Upper lobe of left lung (tissue), 6 donors: ENCODE results near the gene CCM2. TPM values are rescaled to one million over a fixed set of nuclear protein-coding genes. Genes with fewer than 3 reads are reported as not detected.

Experiments used
- ATAC-seq, 2 donors: fragments of 200-7000 bp; cut with Tn5 transposase; one replicate each; pipeline ENCODE4 v1.9.1; 2022; ENCODE audit warnings: mild to moderate bottlenecking in 2 of 2, moderate library complexity in 2 of 2; ENCODE audit not compliant: low FRiP score in 2 of 2
- DNase-seq, 2 donors: peaks; one replicate each; pipeline ENCODE4 v3.0.0-alpha.2; 2019 to 2020
- H3K27ac ChIP-seq, 4 donors: fragments of 200-600 bp; sonication (generic); one replicate each; pipeline ENCODE4 v1.5.1; 2016 to 2019
- H3K27me3 ChIP-seq, 4 donors: fragments of 200-600 bp; sonication (generic); one replicate each; pipeline ENCODE4 v1.5.1; 2017 to 2019
- H3K36me3 ChIP-seq, 4 donors: fragments of 200-600 bp; sonication (generic); one replicate each; pipeline ENCODE4 v1.5.1; 2016 to 2019
- H3K4me1 ChIP-seq, 4 donors: fragments of 200-600 bp; sonication (generic); one replicate each; pipeline ENCODE4 v1.5.1; 2018 to 2019
- H3K4me3 ChIP-seq, 4 donors: fragments of 200-600 bp; sonication (generic); one replicate each; pipeline ENCODE4 v1.5.1; 2017 to 2019; ENCODE audit warnings: mild to moderate bottlenecking in 2 of 4, moderate library complexity in 1 of 4
- H3K9me3 ChIP-seq, 4 donors: fragments of 200-600 bp; sonication (generic); one replicate each; pipeline ENCODE4 v1.5.1; 2018 to 2019
- CTCF ChIP-seq, 6 experiments: fragments of 450-650 bp in 4 of 6; fragments of 200-600 bp in 2 of 6; sonication (generic) in 2 of 6; IDR thresholded peaks; one replicate each; pipeline ENCODE4 v1.5.1; 2016 to 2019; ENCODE audit warnings: antibody characterized with exemption in 6 of 6
- EP300 ChIP-seq, 4 donors: sonication (generic); formaldehyde crosslinking; IDR thresholded peaks; one replicate each; pipeline ENCODE4 v1.5.1; 2017; ENCODE audit warnings: antibody characterized with exemption in 4 of 4, control low read depth in 2 of 4
- POLR2A ChIP-seq, 4 donors: fragments of 450-650 bp; IDR thresholded peaks; one replicate each; pipeline ENCODE4 v1.5.1; 2016 to 2017; ENCODE audit warnings: antibody characterized with exemption in 4 of 4, mild to moderate bottlenecking in 2 of 4
- POLR2AphosphoS5 ChIP-seq, 2 donors: sonication (generic); formaldehyde crosslinking; IDR thresholded peaks; one replicate each; pipeline ENCODE4 v1.5.1; 2017; ENCODE audit warnings: antibody characterized with exemption in 2 of 2
- WGBS, 2 donors: methylation state at CpG; one replicate each; pipeline ENCODE4 v1.1.5; 2017 to 2018; 5-methylcytosine and 5-hydroxymethylcytosine counted together
- total RNA-seq, 6 donors: library from RNA; depleted of rRNA in 4 of 6; stranded (reverse); fragments of >200 nt in 4 of 6; gene quantifications; one replicate each; pipeline versions ENCODE4 v1.1.0 to v1.2.1, GENCODE V29; 2016 to 2021
- donor health status: DM: no; HTN: no; CAD: no; lungs with moderate emphysema.
- donor health status: DM: no; HTN: yes; CAD: no; lungs with severe emphysema.

Gene CCM2
- total RNA-seq, 6 donors from 2014 or later = 30.9 to 63.9 (median 46.8) TPM

GRCh38 chr7:45039106-45039505, 39.1 kb downstream of the CCM2 start:
- DNase-seq (no peak), ATAC-seq (no peak)
- H3K27ac ChIP-seq = no peak overlapping the region
- 89 to 96% methylated on average over 5 of the region's 5 CpGs for WGBS, 2 donors
- no peak overlapping the region for H3K4me3 ChIP-seq
- TF ChIP-seq POLR2A (IDR thresholded peaks at IDR 0.05) (no peak), EP300 (IDR thresholded peaks at IDR 0.05) (no peak), CTCF (IDR thresholded peaks at IDR 0.05) (no peak), POLR2AphosphoS5 (IDR thresholded peaks at IDR 0.05) (no peak)
- peaks cover 0 to 18% (median 13%) of the 10 kb centered on the region in 4 donors for H3K4me1 ChIP-seq
- H3K9me3 ChIP-seq = no peaks in the 10 kb centered on the region
- no peaks in the 10 kb centered on the region for H3K27me3 ChIP-seq
- peaks cover 4 to 55% (median 23%) of the 10 kb centered on the region in 4 donors for H3K36me3 ChIP-seq

- TF ChIP-seq POLR2AphosphoS5 (IDR thresholded peaks at IDR 0.05) = no peak
- no peak for TF ChIP-seq EP300 (IDR thresholded peaks at IDR 0.05)
- TF ChIP-seq CTCF (IDR thresholded peaks at IDR 0.05) = no peak
- no peak for TF ChIP-seq POLR2A (IDR thresholded peaks at IDR 0.05)
- WGBS, 2 donors = 85 to 89% methylated on average over 5 of the region's 5 CpGs
Measured at GRCh38 chr7:45044338-45044737, 44.3 kb downstream of the CCM2 start.

GRCh38 chr7:45048748-45049147, 48.7 kb downstream of the CCM2 start:
- peaks cover 0 to 35% (median 0%) of the 10 kb centered on the region in 4 donors for H3K36me3 ChIP-seq
- H3K4me3 ChIP-seq = no peak overlapping the region
- peaks cover 0 to 7% (median 0%) of the 10 kb centered on the region in 4 donors for H3K4me1 ChIP-seq
- no peak for ATAC-seq
- H3K27me3 ChIP-seq = no peaks in the 10 kb centered on the region
- TF ChIP-seq POLR2AphosphoS5 (IDR thresholded peaks at IDR 0.05) (no peak), CTCF (IDR thresholded peaks at IDR 0.05) (no peak), POLR2A (IDR thresholded peaks at IDR 0.05) (no peak), EP300 (IDR thresholded peaks at IDR 0.05) (no peak)
- DNase-seq = no peak
- no peak overlapping the region for H3K27ac ChIP-seq
- 100% methylated on average over 1 of the region's 1 CpG for WGBS, 2 donors
- no peaks in the 10 kb centered on the region for H3K9me3 ChIP-seq

More at GRCh38 chr7:45044338-45044737, 44.3 kb downstream of the CCM2 start:
- no peaks in the 10 kb centered on the region for H3K4me1 ChIP-seq
- no peak for DNase-seq
- no peak overlapping the region for H3K27ac ChIP-seq
- ATAC-seq = no peak
- H3K27me3 ChIP-seq = no peaks in the 10 kb centered on the region
- H3K4me3 ChIP-seq = no peak overlapping the region
- peaks cover 0 to 74% (median 14%) of the 10 kb centered on the region in 4 donors for H3K36me3 ChIP-seq
- no peaks in the 10 kb centered on the region for H3K9me3 ChIP-seq

GRCh38 chr7:45050198-45050597, 50.2 kb downstream of the CCM2 start:
- WGBS, 2 donors = 92 to 100% methylated on average over 2 of the region's 2 CpGs
- Histone ChIP-seq H3K36me3 (peaks cover 0 to 31% (median 0%) of the 10 kb centered on the region in 4 donors), H3K9me3 (no peaks in the 10 kb centered on the region), H3K27me3 (no peaks in the 10 kb centered on the region), H3K4me1 (peaks cover 0 to 7% (median 0%) of the 10 kb centered on the region in 4 donors), H3K4me3 (no peak overlapping the region), H3K27ac (no peak overlapping the region)
- no peak for ATAC-seq
- DNase-seq = no peak
- no peak for TF ChIP-seq POLR2AphosphoS5 (IDR thresholded peaks at IDR 0.05)
- TF ChIP-seq CTCF (IDR thresholded peaks at IDR 0.05) = no peak
- no peak for TF ChIP-seq EP300 (IDR thresholded peaks at IDR 0.05)
- TF ChIP-seq POLR2A (IDR thresholded peaks at IDR 0.05) = no peak

- WGBS, 2 donors = 52 to 70% methylated on average over 2 to 3 of the region's 3 CpGs
- H3K27ac ChIP-seq = no peak overlapping the region
- ATAC-seq = peak; percentile 50 to 81
- no peak overlapping the region for H3K4me3 ChIP-seq
- TF ChIP-seq POLR2AphosphoS5 (IDR thresholded peaks at IDR 0.05) (no peak), CTCF (IDR thresholded peaks at IDR 0.05) (no peak), EP300 (IDR thresholded peaks at IDR 0.05) (no peak), POLR2A (IDR thresholded peaks at IDR 0.05) (no peak)
- H3K27me3 ChIP-seq = no peaks in the 10 kb centered on the region
- H3K9me3 ChIP-seq = no peaks in the 10 kb centered on the region
- peaks cover 0 to 7% (median 0%) of the 10 kb centered on the region in 4 donors for H3K4me1 ChIP-seq
- peaks cover 0 to 17% (median 0%) of the 10 kb centered on the region in 4 donors for H3K36me3 ChIP-seq
- DNase-seq = peak in 1 of 2 donors; percentile 69
Measured at GRCh38 chr7:45052011-45052410, 52.0 kb downstream of the CCM2 start.
